ENCODE measurements around the gene BTBD9. TPM values are rescaled to one million over a fixed set of nuclear protein-coding genes. Genes with fewer than 3 reads are reported as not detected.

Gene BTBD9
- total and polyA plus RNA-seq, 2 of the 13 experiments (the other 11 are each of a cell fraction or from before 2014, with no cell fraction given) = 1.2 to 3.0 TPM

DNA sequence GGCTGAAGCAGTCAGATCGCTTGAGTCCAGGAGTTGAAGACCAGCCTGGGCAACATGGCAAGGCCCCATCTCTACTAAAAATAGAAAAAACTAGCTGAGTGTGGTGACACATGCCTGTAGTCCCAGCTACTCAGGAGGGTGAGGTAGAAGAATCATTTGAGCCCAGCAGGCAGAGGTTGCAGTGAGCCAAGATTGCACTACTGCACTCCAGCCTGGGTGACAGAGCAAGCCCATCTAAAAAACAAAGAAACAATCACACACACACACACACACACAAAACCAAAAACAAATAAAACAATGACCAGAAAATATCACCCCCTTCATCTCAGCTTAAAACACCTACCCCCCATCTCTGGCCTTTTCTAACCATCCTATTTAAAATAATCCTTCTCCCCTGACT lies 68.0 kb downstream of the BTBD9 start (continued):
- TF ChIP-seq SRSF9 (IDR thresholded peaks at IDR 0.05; ENCODE audit: borderline replicate concordance, insufficient read depth, low read depth, low read length, poor library complexity, severe bottlenecking) = no peak
- TF ChIP-seq, protein P1, sequence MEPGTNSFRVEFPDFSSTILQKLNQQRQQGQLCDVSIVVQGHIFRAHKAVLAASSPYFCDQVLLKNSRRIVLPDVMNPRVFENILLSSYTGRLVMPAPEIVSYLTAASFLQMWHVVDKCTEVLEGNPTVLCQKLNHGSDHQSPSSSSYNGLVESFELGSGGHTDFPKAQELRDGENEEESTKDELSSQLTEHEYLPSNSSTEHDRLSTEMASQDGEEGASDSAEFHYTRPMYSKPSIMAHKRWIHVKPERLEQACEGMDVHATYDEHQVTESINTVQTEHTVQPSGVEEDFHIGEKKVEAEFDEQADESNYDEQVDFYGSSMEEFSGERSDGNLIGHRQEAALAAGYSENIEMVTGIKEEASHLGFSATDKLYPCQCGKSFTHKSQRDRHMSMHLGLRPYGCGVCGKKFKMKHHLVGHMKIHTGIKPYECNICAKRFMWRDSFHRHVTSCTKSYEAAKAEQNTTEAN (CRISPR knock-in tag; conservative IDR thresholded peaks at IDR 0.05) = no peak
- TF ChIP-seq ZNF761 (CRISPR knock-in tag; conservative IDR thresholded peaks at IDR 0.05) = no peak
- TF ChIP-seq ZSCAN20 (CRISPR knock-in tag; IDR thresholded peaks at IDR 0.05; ENCODE audit: borderline replicate concordance) = no peak

DNA sequence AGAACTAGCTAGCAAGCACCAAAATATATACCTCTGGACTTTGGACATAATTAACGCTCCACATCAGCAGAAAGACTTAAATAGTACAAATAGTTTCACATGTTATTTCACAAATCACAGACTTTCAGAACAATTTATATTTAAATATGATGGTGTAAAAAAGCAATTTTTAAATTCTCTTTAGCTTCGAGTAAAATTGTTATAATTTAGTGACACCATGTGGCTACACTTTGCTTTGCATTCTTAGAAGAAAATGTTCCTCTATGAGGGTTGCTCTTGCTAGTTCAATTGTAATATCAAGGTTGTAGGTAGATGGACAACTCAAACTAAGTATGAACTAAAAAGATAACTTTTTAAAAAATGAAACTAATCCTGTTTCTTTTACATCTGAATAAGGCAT lies 69.0 kb downstream of the BTBD9 start:
- 31% methylated on average over 2 of the region's 2 CpGs for whole genome bisulfite sequencing (ENCODE audit: low lambda C conversion rate)
- Histone ChIP-seq H3K4me1 (ENCODE audit: insufficient read depth, low read length) (no peaks in the 10 kb centered on the region), H3K36me3 (replicated peaks in 1 of 2; ENCODE audit: control insufficient read depth in 1 of 2, insufficient read depth in 2 of 2, low read length in 2 of 2) (no peaks in the 10 kb centered on the region), H3K4me3 (replicated peaks in 1 of 3; ENCODE audit: insufficient read depth in 1 of 3, low read depth in 2 of 3, low read length in 3 of 3) (no peak overlapping the region), H2AFZ (ENCODE audit: low read length) (no peak overlapping the region), H3K9me3 (ENCODE audit: low read length) (no peaks in the 10 kb centered on the region), H3K9ac (ENCODE audit: insufficient read depth, low read depth, low read length) (no peak overlapping the region), H3K27ac (ENCODE audit: extremely low read length, insufficient read depth, low read length) (no peak overlapping the region), H3K4me2 (ENCODE audit: low read depth, low read length) (no peak overlapping the region), H3K79me2 (ENCODE audit: insufficient read depth, low read length) (no peaks in the 10 kb centered on the region), H4K20me1 (ENCODE audit: insufficient read depth, low read length) (no peaks in the 10 kb centered on the region), H3K27me3 (ENCODE audit: control insufficient read depth in 1 of 2, insufficient read depth in 2 of 2, low read length in 2 of 2) (no peaks in the 10 kb centered on the region)
- intact Hi-C loops (cut with micrococcal nuclease; ENCODE audit: unreplicated experiment) (no loop called here), in situ Hi-C loops (cut with HindIII; ENCODE audit: extremely low pct_ligation_motif_present, low pct_unique_long_range_greater_than_20kb) (no loop called here)
- FAIRE-seq (peak; percentile 61), ATAC-seq (no peak), DNase-seq (ENCODE audit: low spot score) (no peak)
- ChIA-PET POLR2A (no interaction called here), CTCF (ENCODE audit: low intra/inter-chr PET ratio, low total read pairs) (no interaction called here)
- no TSS peak for BruUV-seq (replicated peaks)
- TF ChIP-seq PHF8 (CRISPR knock-in tag; IDR thresholded peaks at IDR 0.05) = no peak
- no peak for TF ChIP-seq ZNF251 (CRISPR knock-in tag; IDR thresholded peaks at IDR 0.05)
- TF ChIP-seq STAG1 (CRISPR knock-in tag; IDR thresholded peaks at IDR 0.05) = peak; percentile 58
- no peak for TF ChIP-seq BHLHE40 (IDR thresholded peaks at IDR 0.05; ENCODE audit: low read length)
- no peak for TF ChIP-seq ZNF773 (CRISPR knock-in tag; IDR thresholded peaks at IDR 0.05; ENCODE audit: borderline replicate concordance)
- TF ChIP-seq NFE2L2 (IDR thresholded peaks at IDR 0.05; ENCODE audit: low read length) = no peak
- TF ChIP-seq DPF2 (CRISPR knock-in tag; IDR thresholded peaks at IDR 0.05; ENCODE audit: borderline replicate concordance, low read depth) = no peak
- TF ChIP-seq RELA (CRISPR knock-in tag; IDR thresholded peaks at IDR 0.05) = no peak
- TF ChIP-seq NPAS2 (CRISPR knock-in tag; IDR thresholded peaks at IDR 0.05; ENCODE audit: borderline replicate concordance) = no peak
- no peak for TF ChIP-seq GTF3A (CRISPR knock-in tag; conservative IDR thresholded peaks at IDR 0.05)
- no peak for TF ChIP-seq ZNF513 (CRISPR knock-in tag; conservative IDR thresholded peaks at IDR 0.05)
- no peak for TF ChIP-seq SRSF4 (IDR thresholded peaks at IDR 0.05; ENCODE audit: low read depth, low read length, poor library complexity, severe bottlenecking)
- TF ChIP-seq, protein P2, sequence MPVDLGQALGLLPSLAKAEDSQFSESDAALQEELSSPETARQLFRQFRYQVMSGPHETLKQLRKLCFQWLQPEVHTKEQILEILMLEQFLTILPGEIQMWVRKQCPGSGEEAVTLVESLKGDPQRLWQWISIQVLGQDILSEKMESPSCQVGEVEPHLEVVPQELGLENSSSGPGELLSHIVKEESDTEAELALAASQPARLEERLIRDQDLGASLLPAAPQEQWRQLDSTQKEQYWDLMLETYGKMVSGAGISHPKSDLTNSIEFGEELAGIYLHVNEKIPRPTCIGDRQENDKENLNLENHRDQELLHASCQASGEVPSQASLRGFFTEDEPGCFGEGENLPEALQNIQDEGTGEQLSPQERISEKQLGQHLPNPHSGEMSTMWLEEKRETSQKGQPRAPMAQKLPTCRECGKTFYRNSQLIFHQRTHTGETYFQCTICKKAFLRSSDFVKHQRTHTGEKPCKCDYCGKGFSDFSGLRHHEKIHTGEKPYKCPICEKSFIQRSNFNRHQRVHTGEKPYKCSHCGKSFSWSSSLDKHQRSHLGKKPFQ (CRISPR knock-in tag; IDR thresholded peaks at IDR 0.05; ENCODE audit: insufficient replicate concordance) = no peak
- peak; percentile 18; the same call in 1 of the 2 replicates for TF ChIP-seq SMC3 (IDR thresholded peaks at IDR 0.05; ENCODE audit: low read length)
- TF ChIP-seq CTCF (CRISPR knock-in tag; IDR thresholded peaks at IDR 0.05) = peak; percentile 39
